C4-2B (cell line): ENCODE results near the gene SAP30BP.

ENCODE experiments used
- H3K27ac ChIP-seq: fragments of 450-650 bp; 2 replicates; pipeline ENCODE4 v1.5.1; 2017
- CTCF ChIP-seq: fragments of 450-650 bp; conservative IDR thresholded peaks from 2 replicates; pipeline ENCODE4 v1.5.1; 2017; ENCODE audit warnings: mild to moderate bottlenecking
- ZFX ChIP-seq: fragments of 450-650 bp; IDR thresholded peaks from 2 replicates; pipeline ENCODE4 v1.6.1; 2017

SAP30BP gene

GRCh38 chr17:75694536-75694935 lies 27.4 kb downstream of the SAP30BP start:
- H3K27ac ChIP-seq = no peak overlapping the region
- TF ChIP-seq ZFX (no peak), CTCF (no peak)

- no peak overlapping the region for H3K27ac ChIP-seq
- TF ChIP-seq ZFX (no peak), CTCF (no peak)
Observed at GRCh38 chr17:75695141-75695829, 28.1 kb downstream of the SAP30BP start.

- TF ChIP-seq CTCF (no peak), ZFX (no peak)
- peak overlapping the region; percentile 74 for H3K27ac ChIP-seq
Observed at GRCh38 chr17:75695830-75696271, 28.7 kb downstream of the SAP30BP start.

GRCh38 chr17:75697651-75698291 lies 30.6 kb downstream of the SAP30BP start:
- H3K27ac ChIP-seq = peak overlapping the region; percentile 74
- TF ChIP-seq ZFX (no peak), CTCF (no peak)

- no peak for TF ChIP-seq CTCF
- no peak for TF ChIP-seq ZFX
- H3K27ac ChIP-seq = peak overlapping the region; percentile 74; the same call in 1 of the 2 replicates
Observed at GRCh38 chr17:75698659-75699058, 31.5 kb downstream of the SAP30BP start.

- H3K27ac ChIP-seq = no peak overlapping the region
- TF ChIP-seq ZFX (no peak), CTCF (no peak)
Observed at GRCh38 chr17:75701288-75701687, 34.1 kb downstream of the SAP30BP start.

- TF ChIP-seq ZFX = no peak
- no peak for TF ChIP-seq CTCF
- no peak overlapping the region for H3K27ac ChIP-seq
Observed at GRCh38 chr17:75703191-75703590, 36.1 kb downstream of the SAP30BP start.
